Activated CD4-positive, alpha-beta T cell treated with anti-CD3 and anti-CD28 coated beads for 24 hours (primary cell): ENCODE results near the gene TMTC1.
"Not testable (repeated sequence)": the region's sequence is repeated elsewhere in the genome, so short reads cannot be mapped to it uniquely, and the experiment has no call there.

ENCODE experiments used
- DNase-seq, 2 donors: peaks; one replicate each; pipeline ENCODE4 v3.0.0-alpha.2; 2020; ENCODE audit warnings: low read depth in 2 of 2

TMTC1 gene

DNA sequence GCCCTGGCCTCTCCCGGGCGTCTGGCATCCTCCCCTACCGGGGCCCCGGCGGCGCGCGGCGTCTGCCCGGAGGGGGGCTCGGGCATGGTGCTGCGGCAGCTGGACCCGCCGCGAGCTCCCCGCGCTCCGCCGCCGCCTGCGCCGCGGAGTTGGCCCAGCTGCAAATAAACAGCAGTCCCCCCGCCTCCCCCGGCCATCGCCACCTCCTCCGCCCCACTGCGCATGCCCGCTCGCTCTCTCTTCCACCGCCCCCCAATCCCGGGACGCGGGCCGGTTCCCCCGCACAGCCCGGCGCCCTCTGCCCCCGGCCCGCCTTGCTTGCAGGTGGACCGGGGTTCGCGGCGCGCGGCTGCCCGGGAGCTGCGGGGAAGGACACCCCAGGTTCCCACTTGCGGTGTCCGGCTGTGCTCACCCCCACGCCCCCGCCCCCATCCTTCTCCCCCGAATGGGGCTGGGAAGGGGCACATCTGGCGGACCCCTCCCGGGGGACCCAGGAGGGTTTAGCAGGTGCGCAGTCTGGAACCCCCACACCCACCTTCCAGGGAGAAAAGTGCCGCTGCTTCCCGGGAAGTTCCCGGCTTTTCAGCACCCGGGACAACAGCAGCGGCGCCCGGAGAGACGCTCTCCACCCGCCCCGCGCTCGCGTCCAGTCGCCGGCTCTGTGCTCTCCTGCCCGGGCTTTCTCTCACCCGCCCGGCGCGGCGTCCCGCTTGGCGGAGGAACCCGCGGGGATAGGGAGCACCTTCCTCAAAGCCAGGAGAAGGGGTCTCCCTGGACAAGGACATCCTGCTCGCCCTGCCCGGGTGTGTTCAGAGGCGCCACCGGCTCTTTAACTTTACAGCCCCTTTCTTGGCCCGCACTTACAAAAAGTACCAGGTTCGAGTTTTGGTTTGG is at the start of gene TMTC1:
TSS of gene TMTC1 (minus strand) at position 170 of the 894 bp plus-strand sequence. CDS start 191 bp downstream, outside the sequence.
- DNase-seq = no peak

DNA sequence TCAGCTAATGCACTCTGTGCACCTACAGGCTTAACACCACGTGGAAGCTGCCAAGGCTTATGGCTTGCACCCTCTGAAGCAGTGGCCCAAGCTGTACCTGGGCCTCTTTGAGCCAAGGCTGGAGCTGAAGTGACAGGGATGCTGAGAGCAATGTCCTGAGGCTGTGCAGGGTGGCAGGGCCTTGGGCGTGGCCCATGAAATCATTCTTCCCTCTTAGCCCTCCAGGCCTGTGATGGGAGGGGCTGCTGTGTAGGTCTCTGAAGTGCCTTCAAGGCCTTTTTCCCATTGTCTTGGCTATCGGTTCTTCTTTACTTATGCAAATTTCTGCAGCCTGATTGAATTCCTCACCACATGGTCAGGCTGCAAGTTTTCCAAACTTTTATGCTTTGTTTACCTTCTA is 47.4 kb upstream of the TMTC1 start:
- DNase-seq = no peak

DNA sequence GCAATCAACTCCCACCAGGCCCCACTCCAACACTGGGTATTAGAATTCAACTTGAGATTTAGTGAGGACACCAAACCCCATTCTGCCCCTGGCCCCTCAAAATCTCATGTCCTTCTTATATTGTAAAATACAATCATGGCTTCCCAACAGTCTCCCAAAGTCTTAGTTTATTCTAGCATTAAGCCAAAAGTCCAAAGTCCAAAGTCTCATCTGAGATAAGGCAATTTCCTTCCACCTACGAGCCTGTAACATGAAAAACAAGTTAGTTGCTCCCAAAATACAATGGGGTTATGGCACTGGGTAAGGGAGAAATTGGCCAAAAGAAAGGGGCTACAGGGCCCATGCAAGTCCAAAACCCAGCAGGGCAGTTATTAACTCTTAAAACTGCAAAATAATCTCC is 46.6 kb upstream of the TMTC1 start:
- no peak for DNase-seq

DNA sequence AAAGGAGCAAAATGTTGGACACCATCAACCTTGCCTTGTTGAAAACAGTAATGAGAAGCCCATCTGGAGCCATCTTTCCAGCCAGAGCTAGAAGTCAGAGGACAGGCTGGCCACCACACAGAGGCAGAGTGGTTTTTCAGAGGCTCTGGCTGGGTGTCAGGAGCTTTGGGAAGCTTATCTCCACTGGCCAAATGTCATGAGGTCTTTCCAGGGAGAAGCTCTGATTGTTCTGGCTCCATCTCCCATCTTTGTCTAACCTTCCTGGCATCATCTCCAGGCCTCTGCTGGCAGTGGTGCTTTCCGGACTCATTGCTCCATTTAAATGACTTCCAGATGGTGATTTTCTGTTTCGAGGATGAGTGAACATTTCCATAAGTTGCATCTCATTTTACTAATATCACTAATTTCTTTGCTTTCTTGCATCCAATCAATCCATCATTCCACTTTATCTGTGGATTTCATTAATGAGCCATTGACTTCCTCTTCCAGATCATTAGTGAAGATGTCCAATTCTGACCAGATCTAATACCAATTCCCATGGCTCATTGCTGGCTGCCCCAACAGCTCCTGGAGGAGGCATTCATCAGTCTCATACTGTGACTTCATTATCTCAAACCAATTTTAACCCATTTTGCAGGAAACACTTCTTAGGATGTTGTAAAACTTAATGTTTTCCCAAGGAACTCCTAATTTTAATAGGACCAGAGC is 35.3 kb upstream of the TMTC1 start:
- DNase-seq = no peak

DNA sequence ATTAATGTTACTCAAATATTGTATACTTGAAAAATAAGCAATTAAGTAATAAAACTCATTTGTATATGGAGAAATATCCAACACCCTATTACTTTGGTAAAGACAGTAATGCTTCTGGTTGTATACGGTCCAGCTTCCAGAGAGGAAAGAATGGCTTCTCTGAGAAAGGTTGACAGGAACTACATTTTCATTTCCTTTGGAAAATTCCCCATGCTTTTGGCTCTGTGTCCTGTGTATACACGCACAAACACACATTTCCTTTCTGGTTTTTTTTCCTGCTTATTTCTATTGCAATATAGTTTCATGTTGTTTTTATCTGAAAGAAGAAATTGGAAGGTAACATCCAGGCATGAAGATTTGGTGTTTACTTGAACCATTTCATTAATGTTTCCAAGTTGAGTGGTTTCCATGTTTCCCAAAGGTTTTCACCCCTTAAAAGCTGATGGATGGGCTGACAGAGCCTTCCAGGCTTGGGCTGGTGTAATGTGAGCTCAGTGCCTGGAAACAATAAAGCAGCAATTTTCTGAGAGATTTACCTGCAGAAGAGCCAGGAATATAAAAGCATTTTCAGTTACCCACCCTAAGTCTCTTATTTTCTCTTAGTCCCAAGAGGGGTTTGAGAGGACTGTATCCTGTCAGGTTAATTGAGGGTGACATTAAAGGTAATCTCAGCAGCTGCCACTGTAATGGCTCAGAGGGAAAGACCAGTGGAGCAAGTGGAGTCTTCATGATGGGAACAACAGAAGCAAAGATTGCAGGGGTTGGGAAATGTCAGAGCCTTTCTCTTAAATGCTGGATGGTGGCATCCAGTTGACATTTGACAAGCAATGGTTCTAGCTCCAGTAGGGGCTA is 33.4 kb upstream of the TMTC1 start:
- no peak for DNase-seq

DNA sequence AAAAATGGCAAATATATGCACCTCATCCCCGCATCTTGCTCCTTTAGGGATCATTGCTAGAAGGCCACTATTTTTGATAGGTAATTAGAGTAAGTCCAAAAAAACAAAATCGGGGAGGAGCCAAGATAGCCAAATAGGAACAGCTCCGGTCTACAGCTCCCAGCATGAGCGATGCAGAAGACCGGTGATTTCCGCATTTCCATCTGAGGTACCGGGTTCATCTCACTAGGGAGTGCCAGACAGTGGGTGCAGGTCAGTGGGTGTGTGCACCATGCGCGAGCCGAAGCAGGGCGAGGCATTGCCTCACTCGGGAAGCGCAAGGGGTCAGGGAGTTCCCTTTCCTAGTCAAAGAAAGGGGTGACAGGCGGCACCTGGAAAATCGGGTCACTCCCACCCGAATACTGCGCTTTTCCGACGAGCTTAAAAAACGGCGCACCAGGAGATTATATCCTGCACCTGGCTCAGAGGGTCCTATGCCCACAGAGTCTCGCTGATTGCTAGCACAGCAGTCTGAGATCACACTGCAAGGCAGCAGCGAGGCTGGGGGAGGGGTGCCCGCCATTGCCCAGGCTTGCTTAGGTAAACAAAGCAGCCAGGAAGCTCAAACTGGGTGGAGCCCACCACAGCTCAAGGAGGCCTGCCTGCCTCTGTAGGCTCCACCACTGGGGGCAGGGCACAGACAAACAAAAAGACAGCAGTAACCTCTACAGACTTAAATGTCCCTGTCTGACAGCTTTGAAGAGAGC is 26.0 kb upstream of the TMTC1 start:
- not testable (repeated sequence) for DNase-seq

DNA sequence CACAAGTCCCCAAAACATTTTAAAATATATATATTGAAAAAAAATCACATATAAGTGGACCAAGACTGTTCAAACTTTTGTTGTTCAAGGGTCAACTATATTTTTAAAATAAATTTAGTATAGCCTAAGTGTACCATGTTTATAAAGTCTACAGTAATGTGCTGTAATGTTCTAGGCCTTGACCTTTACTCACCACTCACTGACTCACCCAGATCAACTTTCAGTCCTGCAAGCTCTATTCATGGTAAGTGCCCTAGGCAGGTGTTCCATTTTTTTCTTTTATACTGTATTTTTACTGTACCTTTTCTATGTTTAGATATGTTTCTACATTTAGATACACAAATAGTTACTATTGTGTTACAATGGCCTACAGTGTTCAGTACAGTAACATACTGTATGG is 23.4 kb upstream of the TMTC1 start:
- no peak for DNase-seq

DNA sequence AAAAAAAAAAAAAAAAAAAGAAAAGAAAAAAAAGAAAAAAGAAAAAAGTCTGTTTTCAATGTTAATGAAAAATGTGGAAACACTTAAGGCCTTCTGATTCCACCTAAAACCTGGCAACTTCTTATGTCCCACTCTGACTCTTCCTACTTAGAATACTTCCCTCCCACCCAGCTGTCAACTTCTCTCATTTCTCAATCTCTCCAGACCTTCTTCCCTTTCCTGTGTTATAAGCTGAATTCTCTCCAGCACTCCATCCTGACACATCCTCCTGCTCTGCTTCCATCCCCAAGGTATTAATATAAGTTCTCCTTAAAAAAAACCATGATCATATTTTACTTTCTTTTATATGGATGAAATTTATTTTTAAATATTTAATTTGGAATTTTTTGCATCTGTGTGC is 20.3 kb upstream of the TMTC1 start:
- no peak for DNase-seq

DNA sequence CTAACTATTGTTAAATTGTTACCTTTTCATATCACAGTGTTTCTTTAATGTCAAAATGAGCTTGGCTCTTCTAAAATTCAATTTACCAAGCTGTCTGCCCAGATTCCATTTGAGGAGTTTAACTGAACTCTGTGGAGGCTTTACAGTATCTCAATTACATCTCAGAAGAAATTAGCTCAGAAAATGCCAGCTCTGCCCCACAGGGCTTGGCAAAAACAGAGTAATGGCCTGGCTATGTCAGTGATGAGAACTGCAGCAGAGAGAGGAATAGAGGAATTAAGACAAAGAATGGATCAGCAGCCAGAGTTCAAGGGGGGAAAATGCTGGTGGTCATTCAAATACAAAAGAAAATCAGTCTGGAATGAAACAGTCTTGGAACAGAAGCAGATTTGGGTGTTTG is 15.8 kb upstream of the TMTC1 start:
- DNase-seq = no peak

DNA sequence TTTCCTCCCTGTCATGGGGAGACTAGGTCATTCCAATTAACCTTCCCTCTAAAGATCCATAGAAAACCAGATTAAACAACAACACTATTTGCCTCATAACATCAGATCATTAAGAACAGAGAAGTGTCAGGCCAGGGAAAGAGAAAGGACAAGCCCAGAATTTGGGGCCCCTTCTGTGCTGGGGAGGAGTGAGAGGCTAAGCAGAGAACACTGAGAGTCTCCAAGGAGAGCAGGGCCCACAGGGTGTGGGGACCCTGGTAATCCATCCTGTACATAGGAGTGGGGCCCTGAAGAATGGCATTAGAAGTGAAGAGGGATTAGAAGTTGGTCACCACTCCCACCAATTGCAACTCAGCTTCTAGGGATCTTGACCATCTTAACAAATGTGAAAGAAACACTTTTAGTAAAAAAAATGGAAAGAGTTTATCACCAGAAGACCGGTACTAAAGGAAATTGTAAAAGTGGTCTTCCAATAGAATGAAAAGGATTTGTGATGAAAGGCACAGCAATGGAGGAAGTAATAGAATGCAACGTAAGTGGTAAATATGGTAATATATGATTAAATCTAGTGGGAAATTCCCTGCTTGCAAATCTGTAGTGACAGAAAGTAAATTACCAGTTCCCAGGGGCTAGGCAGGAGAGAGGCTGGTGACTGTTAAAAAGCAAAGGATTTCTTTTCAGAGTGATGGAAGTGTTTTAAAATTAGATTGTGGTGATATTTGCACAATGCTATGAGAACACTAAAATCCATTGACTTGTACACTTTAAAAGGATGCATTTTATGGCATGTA is 14.0 kb upstream of the TMTC1 start:
- no peak for DNase-seq

DNA sequence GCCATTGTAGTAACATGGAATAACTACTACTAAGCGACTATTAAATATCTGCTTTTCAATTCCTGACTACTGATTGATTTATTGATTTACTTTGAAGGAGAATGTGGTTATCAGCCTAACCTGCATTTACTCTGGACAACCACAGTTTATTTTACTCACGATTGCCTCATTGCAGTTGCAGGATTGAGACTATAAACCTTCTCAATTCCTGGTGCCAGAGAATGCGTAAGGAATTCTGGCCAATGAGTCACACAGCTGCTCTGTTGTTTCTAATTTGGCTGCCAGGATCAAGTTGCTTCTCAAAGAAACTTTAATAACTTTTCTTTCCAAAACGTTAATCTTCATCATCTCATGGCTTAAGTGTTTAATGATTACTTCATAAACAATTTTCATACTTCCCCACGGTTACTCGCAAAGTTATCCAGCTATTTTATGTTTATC is 13.1 kb upstream of the TMTC1 start:
- no peak for DNase-seq

DNA sequence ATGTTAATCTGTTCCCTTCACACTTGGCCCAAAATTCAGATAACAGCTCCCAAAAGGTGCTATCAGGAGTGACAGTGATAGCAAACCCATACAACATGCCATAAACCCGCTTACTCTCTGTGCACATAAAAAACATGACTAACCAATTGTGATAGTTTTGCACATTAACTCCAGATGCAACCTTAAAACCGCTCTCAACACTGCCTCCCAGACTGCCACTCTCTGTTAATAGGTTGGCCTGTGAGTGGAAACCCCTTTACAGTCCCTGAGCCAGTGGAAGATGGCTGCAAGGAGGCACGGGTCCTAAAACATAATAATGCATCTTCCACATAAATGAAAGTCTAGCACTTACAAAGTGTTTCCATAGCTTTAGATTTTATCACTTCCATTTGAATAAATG is 12.0 kb upstream of the TMTC1 start:
- no peak for DNase-seq

DNA sequence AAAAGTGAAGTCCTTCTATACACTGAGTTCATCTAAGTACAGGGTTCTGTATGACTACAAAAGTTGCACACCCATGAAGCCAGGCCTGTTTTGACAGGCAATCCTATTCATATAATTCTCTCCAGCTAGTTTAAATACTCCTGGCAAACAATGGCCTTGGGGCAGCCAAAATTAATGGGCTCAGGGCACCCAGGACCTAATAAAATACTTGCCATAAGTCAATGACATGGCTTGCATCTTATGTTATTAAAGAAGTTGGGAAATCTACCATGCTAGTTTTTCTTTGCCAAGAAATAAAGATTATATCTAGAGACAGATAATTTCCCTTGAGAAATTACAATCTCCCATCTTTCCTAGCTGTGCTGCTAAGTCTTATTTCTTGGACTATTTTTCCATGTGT is 11.1 kb upstream of the TMTC1 start:
- DNase-seq = no peak

DNA sequence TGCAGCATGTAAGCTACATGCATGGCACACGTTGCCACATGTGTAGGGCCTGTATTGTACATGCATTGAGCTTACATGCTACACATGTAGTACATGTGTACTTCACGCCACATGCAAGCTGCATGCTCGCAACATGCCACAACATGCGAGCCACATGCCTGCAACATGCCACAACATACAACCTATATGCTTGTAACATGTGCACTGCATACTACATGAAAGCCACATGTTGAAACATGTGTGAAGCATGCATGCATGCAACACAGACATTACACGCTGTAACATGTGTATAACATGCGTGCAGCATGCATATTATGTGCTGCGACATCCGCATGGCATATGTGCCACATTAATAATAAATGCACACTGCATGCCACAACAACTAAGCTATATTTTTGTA is 9.1 kb upstream of the TMTC1 start:
- no peak for DNase-seq

DNA sequence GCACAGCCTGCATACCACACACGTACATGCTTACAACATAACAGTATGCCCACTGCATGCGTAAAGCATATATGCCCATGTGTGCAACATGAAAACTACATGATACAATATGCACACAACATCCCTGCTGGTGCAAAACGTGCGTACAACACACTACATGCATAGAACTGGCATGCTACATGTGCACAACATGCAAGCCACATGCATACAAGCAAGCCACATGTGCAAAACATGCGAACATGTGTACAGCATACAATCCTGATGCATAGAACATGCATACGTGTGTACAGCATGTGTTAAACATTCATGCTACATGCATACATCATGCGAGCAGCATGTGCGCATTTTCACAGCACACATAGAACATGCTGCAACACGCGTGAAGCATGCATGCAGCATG is 8.4 kb upstream of the TMTC1 start:
- no peak for DNase-seq

DNA sequence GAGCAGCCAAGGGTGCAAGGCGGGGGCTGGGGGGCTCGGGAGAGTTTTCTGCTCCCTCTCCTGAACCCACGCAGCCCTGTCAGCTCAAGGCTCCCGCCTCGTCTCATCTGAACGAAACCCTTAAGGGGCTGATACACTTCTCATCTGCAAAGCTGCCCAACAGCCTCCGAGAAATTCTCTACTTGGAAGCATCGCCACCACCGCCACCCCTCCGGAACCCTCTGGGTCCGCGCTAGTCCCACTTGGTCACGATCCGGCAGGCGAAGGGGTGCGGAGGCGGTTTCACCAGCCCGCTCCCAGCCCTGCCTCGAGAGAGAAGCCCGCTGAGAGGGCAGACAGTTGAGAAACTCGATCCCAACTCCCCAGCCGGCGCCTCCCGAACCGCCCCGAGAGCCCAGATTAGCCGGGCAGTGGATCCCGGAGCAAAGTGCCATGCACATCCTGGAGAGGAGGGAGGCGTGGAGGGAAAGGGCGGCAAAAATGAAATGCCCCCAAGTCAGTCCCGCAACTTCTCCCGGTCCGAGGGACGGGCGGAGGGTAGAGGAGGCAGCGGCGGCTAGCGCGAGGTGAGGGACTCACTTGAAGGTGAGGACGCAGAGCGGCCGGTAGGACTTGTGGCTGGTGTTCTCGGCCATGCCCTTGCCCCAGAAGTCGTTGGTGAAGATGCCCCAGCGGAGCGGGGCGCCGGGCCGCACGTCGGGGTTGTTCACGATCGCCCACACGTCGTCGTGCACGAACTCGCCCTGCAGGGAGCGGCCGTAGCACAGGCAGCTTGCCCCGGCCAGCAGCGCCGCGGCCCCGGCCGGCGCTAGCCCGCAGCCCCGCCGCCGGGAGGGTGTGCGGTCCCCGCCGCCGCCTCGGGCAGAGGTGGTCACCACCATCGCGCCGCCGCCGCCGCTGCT is 620 bp downstream of the TMTC1 start:
- DNase-seq = no peak

DNA sequence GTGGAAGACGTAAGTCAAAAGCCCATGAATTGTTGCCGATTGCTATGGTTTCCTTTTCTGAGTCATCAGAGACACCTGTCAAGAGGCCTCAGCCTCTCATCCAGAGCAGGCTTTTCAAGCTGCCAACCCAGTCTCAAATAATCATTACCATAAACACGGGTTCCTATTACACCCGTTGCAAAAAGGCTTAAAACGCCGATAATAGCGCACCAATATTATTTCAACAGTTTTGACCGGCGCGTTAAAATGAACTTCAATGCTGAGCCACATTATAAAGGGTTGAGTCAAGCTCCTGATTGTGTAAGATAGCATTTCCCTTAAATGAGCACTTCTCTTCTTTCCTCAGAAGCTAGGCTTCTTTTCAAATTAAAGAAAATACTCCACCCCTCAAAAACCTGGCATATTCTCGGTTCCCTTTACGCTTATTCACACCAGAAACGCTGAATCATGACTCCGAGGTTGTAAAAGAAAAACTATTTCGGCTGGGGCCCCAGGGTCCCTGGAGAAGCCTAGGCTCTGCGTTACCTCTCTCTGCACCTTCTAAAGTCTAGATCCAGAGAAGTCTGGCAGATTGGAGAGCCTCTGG is 1.4 kb downstream of the TMTC1 start:
- DNase-seq = no peak

DNA sequence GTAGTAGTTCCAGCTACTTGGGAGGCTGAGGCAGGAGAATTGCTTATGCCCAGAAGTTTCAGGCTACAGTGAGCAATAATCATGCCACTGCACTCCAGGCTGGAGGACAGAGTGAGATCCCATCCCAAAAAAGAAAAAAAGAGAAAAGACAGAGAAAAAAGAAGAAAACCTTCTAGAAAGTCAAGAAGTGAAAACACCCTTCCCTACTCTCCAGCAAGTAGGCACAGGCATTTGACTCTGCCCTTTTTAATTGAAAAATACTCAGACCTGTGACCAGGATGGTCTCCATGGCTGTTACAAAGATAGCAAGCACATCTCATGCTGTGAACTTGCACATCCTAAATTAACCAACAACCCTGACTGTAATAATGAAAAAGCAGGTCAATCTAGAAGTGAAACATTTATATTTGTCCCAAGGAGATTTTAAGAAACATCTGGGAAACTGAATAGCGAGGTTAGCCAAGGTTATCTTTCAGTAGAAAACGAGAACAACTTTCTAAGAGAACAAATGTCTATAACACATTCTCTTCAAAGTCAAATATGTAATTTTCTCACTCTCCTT is 2.0 kb downstream of the TMTC1 start:
- DNase-seq = no peak

DNA sequence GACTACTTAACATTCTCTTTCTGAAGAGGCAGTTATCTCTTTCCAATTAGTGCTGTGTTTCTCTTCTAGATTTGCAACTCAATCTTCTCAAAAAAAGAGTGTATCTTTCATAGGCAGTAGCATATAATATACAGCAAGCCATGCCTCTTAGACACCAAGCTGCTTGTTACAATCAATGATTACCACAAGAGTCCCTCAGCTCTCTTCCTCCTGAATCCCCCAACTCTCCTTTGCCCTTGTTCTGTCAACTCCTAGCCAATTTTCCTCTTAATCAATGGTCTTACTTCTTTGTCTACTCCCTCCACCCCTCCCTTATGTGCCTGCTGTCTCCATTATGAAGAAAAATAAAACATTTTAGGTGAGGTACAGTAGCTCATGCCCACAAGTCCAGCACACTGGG is 2.6 kb downstream of the TMTC1 start:
- DNase-seq = no peak
